Measurements from ENCODE around the gene EGFL6.
"Not testable (repeated sequence)": the region's sequence is repeated elsewhere in the genome, so short reads cannot be mapped to it uniquely, and the experiment has no call there.

GRCh38 chrX:13641684-13642083 lies 72.3 kb downstream of the EGFL6 start:
- not testable (repeated sequence) for TF ChIP-seq EZH2 (IDR thresholded peaks at IDR 0.05; ENCODE audit: borderline replicate concordance); CTCF (IDR thresholded peaks at IDR 0.05; ENCODE audit: poor library complexity); EZH2phosphoT487 (IDR thresholded peaks at IDR 0.05; ENCODE audit: low read depth, severe bottlenecking, unreplicated experiment)

Measured in hepatocyte (in vitro differentiated cells).